Fibroblast of skin of right biceps (primary cell): ENCODE data around the gene TNPO1.
"Not testable (repeated sequence)": the region's sequence is repeated elsewhere in the genome, so short reads cannot be mapped to it uniquely, and the experiment has no call there.

ENCODE experiments used
- DNase-seq: peaks from one replicate; pipeline ENCODE4 v3.0.0-alpha.2; 2013

TNPO1 gene

GRCh38 chr5:72816284-72817075, at the start of gene TNPO1:
Gene TNPO1, plus strand, starts transcription at chr5:72816661. Its CDS starts 77 bp downstream, at chr5:72816738.
- DNase-seq, result peak; percentile 92

GRCh38 chr5:72767289-72768010, 49.0 kb upstream of the TNPO1 start:
- peak; percentile 1 for DNase-seq

GRCh38 chr5:72770266-72770665, 46.2 kb upstream of the TNPO1 start:
- no peak for DNase-seq

- no peak for DNase-seq
These were observed 39.8 kb upstream of the TNPO1 start for GRCh38 chr5:72776684-72777083.

GRCh38 chr5:72779520-72779919, 36.9 kb upstream of the TNPO1 start:
- DNase-seq, result no peak

- no peak for DNase-seq
These were observed 33.1 kb upstream of the TNPO1 start for GRCh38 chr5:72783354-72783753.

- DNase-seq, result no peak
These were observed 32.3 kb upstream of the TNPO1 start for GRCh38 chr5:72784129-72784528.

- no peak for DNase-seq
These were observed 30.7 kb upstream of the TNPO1 start for GRCh38 chr5:72785801-72786200.

- no peak for DNase-seq
These were observed 29.8 kb upstream of the TNPO1 start for GRCh38 chr5:72786676-72787075.

- DNase-seq, result peak; percentile 28
These were observed 27.5 kb upstream of the TNPO1 start for GRCh38 chr5:72788866-72789505.

GRCh38 chr5:72790186-72790585, 26.3 kb upstream of the TNPO1 start:
- DNase-seq, result no peak

- DNase-seq, result not testable (repeated sequence)
These were observed 23.8 kb upstream of the TNPO1 start for GRCh38 chr5:72792662-72793061.

- no peak for DNase-seq
These were observed 20.5 kb upstream of the TNPO1 start for GRCh38 chr5:72796001-72796400.

GRCh38 chr5:72799721-72800120, 16.7 kb upstream of the TNPO1 start:
- no peak for DNase-seq

- DNase-seq, result not testable (repeated sequence)
These were observed 7.8 kb upstream of the TNPO1 start for GRCh38 chr5:72808637-72809036.

GRCh38 chr5:72811849-72812248, 4.6 kb upstream of the TNPO1 start:
- DNase-seq, result no peak

- DNase-seq, result no peak
These were observed 4.0 kb upstream of the TNPO1 start for GRCh38 chr5:72812488-72812887.

GRCh38 chr5:72814104-72814503, 2.4 kb upstream of the TNPO1 start:
- no peak for DNase-seq

- DNase-seq, result no peak
These were observed 1.6 kb upstream of the TNPO1 start for GRCh38 chr5:72814864-72815263.

- no peak for DNase-seq
These were observed 729 bp upstream of the TNPO1 start for GRCh38 chr5:72815580-72816283.

GRCh38 chr5:72817076-72817481, 618 bp downstream of the TNPO1 start:
- peak; percentile 51 for DNase-seq

- DNase-seq, result no peak
These were observed 1.3 kb downstream of the TNPO1 start for GRCh38 chr5:72817671-72818266.
